Breast epithelium (tissue), 3 donors: ENCODE data around the gene SLIT1.

Experiments
- POLR2A ChIP-seq: fragments of 450-650 bp; IDR thresholded peaks from one replicate; pipeline ENCODE4 v1.6.1; 2016; ENCODE audit warnings: antibody characterized with exemption, mild to moderate bottlenecking, moderate library complexity
- POLR2AphosphoS5 ChIP-seq, 3 donors: sonication (generic); formaldehyde crosslinking; IDR thresholded peaks; one replicate each; pipeline ENCODE4 v1.6.1; 2017; ENCODE audit warnings: antibody characterized with exemption in 3 of 3
- TF ChIP-seq, protein P1 (sequence below), 3 donors: fragments of 450-650 bp; IDR thresholded peaks; one replicate each; pipeline ENCODE4 v1.5.1; 2016 to 2017; ENCODE audit warnings: antibody characterized with exemption in 3 of 3, mild to moderate bottlenecking in 3 of 3, moderate library complexity in 3 of 3

DNA sequence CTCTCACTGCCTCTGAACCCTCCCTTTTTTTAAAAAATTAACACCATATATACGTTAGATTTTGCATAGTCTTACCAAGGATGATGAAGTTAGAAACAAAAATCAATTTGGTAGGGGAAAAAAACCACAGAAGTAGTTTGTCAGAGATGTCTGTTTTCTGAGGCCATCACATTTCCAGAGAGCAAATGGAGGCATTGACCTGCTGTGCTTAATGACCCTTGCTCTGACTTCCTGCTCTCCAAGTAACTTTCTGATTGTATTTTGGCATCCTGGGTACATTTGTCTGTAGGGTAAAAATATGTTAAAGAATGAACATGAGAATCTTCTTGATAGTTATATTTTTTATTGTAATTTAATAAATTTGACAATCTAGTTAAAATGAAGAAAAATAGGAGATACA, 213.5 kb downstream of the SLIT1 start:
- TF ChIP-seq, protein P1, sequence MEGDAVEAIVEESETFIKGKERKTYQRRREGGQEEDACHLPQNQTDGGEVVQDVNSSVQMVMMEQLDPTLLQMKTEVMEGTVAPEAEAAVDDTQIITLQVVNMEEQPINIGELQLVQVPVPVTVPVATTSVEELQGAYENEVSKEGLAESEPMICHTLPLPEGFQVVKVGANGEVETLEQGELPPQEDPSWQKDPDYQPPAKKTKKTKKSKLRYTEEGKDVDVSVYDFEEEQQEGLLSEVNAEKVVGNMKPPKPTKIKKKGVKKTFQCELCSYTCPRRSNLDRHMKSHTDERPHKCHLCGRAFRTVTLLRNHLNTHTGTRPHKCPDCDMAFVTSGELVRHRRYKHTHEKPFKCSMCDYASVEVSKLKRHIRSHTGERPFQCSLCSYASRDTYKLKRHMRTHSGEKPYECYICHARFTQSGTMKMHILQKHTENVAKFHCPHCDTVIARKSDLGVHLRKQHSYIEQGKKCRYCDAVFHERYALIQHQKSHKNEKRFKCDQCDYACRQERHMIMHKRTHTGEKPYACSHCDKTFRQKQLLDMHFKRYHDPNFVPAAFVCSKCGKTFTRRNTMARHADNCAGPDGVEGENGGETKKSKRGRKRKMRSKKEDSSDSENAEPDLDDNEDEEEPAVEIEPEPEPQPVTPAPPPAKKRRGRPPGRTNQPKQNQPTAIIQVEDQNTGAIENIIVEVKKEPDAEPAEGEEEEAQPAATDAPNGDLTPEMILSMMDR (IDR thresholded peaks at IDR 0.05), result no peak
- no peak for TF ChIP-seq POLR2AphosphoS5 (IDR thresholded peaks at IDR 0.05)
- no peak for TF ChIP-seq POLR2A
